Brain microvascular endothelial cell (primary cell): ENCODE results near the gene SELENOK.

Experiments used
- DNase-seq: peaks from one replicate; pipeline ENCODE4 v3.0.0-alpha.2; 2020
- H3K27ac ChIP-seq: fragments of 250-450 bp; sonication (Bioruptor Pico); 2 replicates; pipeline ENCODE4 v1.5.1; 2020; ENCODE audit warnings: mild to moderate bottlenecking, moderate library complexity
- H3K27me3 ChIP-seq: fragments of 250-450 bp; sonication (Bioruptor Pico); replicated peaks from 2 replicates; pipeline ENCODE4 v1.5.1; 2020; ENCODE audit warnings: mild to moderate bottlenecking
- H3K36me3 ChIP-seq: fragments of 250-450 bp; sonication (Bioruptor Pico); replicated peaks from 2 replicates; pipeline ENCODE4 v1.5.1; 2020; ENCODE audit warnings: mild to moderate bottlenecking
- H3K4me3 ChIP-seq: 2 replicates; pipeline ENCODE4 v1.5.1; 2011; ENCODE audit warnings: low read depth, mild to moderate bottlenecking, control low read depth, low read length, moderate library complexity
- CTCF ChIP-seq: IDR thresholded peaks from 2 replicates; pipeline ENCODE4 v1.5.1; 2011; ENCODE audit warnings: low read depth, mild to moderate bottlenecking, moderate library complexity, low read length, control low read depth, inconsistent platforms; ENCODE audit errors: missing control alignments
- in situ Hi-C: cut with HindIII; loops from 2 replicates; pipeline ENCODE4 v1.10.0; 2017; ENCODE audit warnings: low sequenced_read_pairs, low pct_ligation_motif_present

SELENOK gene

GRCh38 chr3:53843195-53844177, 48.2 kb downstream of the SELENOK start:
- H3K4me3 ChIP-seq: no peak overlapping the region
- H3K27ac ChIP-seq: no peak overlapping the region
- in situ Hi-C loops: no loop called here
- no peak for DNase-seq
- H3K36me3 ChIP-seq: no peaks in the 10 kb centered on the region
- H3K27me3 ChIP-seq: peaks cover 20% of the 10 kb centered on the region
- no peak for TF ChIP-seq CTCF

GRCh38 chr3:53842436-53843194, 49.0 kb downstream of the SELENOK start:
- H3K27me3 ChIP-seq: peaks cover 18% of the 10 kb centered on the region
- H3K4me3 ChIP-seq: no peak overlapping the region
- peak; percentile 7 for DNase-seq
- TF ChIP-seq CTCF: peak; percentile 50
- H3K36me3 ChIP-seq: no peaks in the 10 kb centered on the region
- in situ Hi-C loops: no loop called here
- no peak overlapping the region for H3K27ac ChIP-seq

- peak; percentile 11 for TF ChIP-seq CTCF
- no peak overlapping the region for H3K4me3 ChIP-seq
- DNase-seq: no peak
- in situ Hi-C loops: no loop called here
- no peaks in the 10 kb centered on the region for H3K36me3 ChIP-seq
- no peak overlapping the region for H3K27ac ChIP-seq
- H3K27me3 ChIP-seq: peaks cover 7% of the 10 kb centered on the region
These were observed 50.4 kb downstream of the SELENOK start for GRCh38 chr3:53841296-53841695.

GRCh38 chr3:53837331-53837730, 54.3 kb downstream of the SELENOK start:
- no peak overlapping the region for H3K27ac ChIP-seq
- in situ Hi-C loops: no loop called here

GRCh38 chr3:53836084-53836872, 55.4 kb downstream of the SELENOK start:
- Histone ChIP-seq H3K27ac (no peak overlapping the region), H3K27me3 (no peaks in the 10 kb centered on the region), H3K36me3 (no peaks in the 10 kb centered on the region), H3K4me3 (no peak overlapping the region)
- in situ Hi-C loops: no loop called here
- no peak for TF ChIP-seq CTCF
- no peak for DNase-seq

More at GRCh38 chr3:53837331-53837730, 54.3 kb downstream of the SELENOK start:
- no peak for DNase-seq
- TF ChIP-seq CTCF: no peak
- H3K4me3 ChIP-seq: no peak overlapping the region
- no peaks in the 10 kb centered on the region for H3K27me3 ChIP-seq
- no peaks in the 10 kb centered on the region for H3K36me3 ChIP-seq
